CD4-positive, alpha-beta T cell (primary cell): ENCODE measurements around the gene PATJ. TPM values are rescaled to one million over a fixed set of nuclear protein-coding genes. Genes with fewer than 3 reads are reported as not detected.
"Not testable (repeated sequence)": the region's sequence is repeated elsewhere in the genome, so short reads cannot be mapped to it uniquely, and the experiment has no call there.

Source experiments
- ATAC-seq: fragments of 200-7000 bp; cut with Tn5 transposase; one replicate; pipeline ENCODE4 v1.10.0; 2022; ENCODE audit warnings: mild to moderate bottlenecking; ENCODE audit not compliant: poor library complexity
- CTCF ChIA-PET: fragments of 350-600 bp; sonication (Branson Sonifier 250); formaldehyde crosslinking; loops from one replicate; lab custom pipeline; 2021; ENCODE audit warnings: antibody characterized with exemption, inconsistent platforms; lab: Charles Lee
- POLR2A ChIA-PET: fragments of 350-600 bp; sonication (Branson Sonifier 250); formaldehyde crosslinking; loops from one replicate; lab custom pipeline; 2021; ENCODE audit warnings: antibody characterized with exemption, inconsistent platforms; lab: Charles Lee
- DNase-seq, 14 experiments: peaks; one replicate each; pipeline ENCODE4 v3.0.0-alpha.2; 2013 to 2020; ENCODE audit warnings: mixed read lengths in 2 of 14
- H3K27ac ChIP-seq, 2 donors: one replicate each; pipeline versions ENCODE4 v1.5.1 to v1.7.0; 2013; ENCODE audit warnings: low read length in 2 of 2, low read depth in 1 of 2, mild to moderate bottlenecking in 1 of 2
- H3K27me3 ChIP-seq, 2 experiments: 1 replicate in 1 of 2; 2 replicates in 1 of 2; pipeline versions ENCODE4 v1.6.1 to v1.7.0; 2013; ENCODE audit warnings: low read length in 2 of 2, control low read depth in 1 of 2, mild to moderate bottlenecking in 1 of 2, moderate library complexity in 1 of 2; ENCODE audit not compliant: insufficient read depth in 2 of 2, control insufficient read depth in 1 of 2
- H3K36me3 ChIP-seq: one replicate; pipeline ENCODE4 v1.6.1; 2013; ENCODE audit warnings: low read length, control low read depth; ENCODE audit not compliant: insufficient read depth
- H3K4me1 ChIP-seq: one replicate; pipeline ENCODE4 v1.6.1; 2013; ENCODE audit warnings: low read length, control low read depth; ENCODE audit not compliant: insufficient read depth
- H3K4me3 ChIP-seq: one replicate; pipeline ENCODE4 v1.5.1; 2013; ENCODE audit warnings: mild to moderate bottlenecking, low read length, moderate library complexity
- H3K9me3 ChIP-seq, 2 experiments: 1 replicate in 1 of 2; 2 replicates in 1 of 2; pipeline versions ENCODE4 v1.6.1 to v1.7.0; 2013; ENCODE audit warnings: low read length in 2 of 2, mild to moderate bottlenecking in 2 of 2, control low read depth in 1 of 2, moderate library complexity in 1 of 2; ENCODE audit not compliant: control insufficient read depth in 1 of 2, insufficient read depth in 1 of 2
- H3K27ac Mint-ChIP-seq: one replicate; pipeline ENCODE4 v1.8.0; 2020; ENCODE audit warnings: mixed read lengths
- H3K27me3 Mint-ChIP-seq: one replicate; pipeline ENCODE4 v1.8.0; 2021; ENCODE audit warnings: mixed read lengths
- H3K36me3 Mint-ChIP-seq: one replicate; pipeline ENCODE4 v1.8.0; 2021; ENCODE audit warnings: low read depth, mixed read lengths
- H3K4me1 Mint-ChIP-seq: one replicate; pipeline ENCODE4 v1.8.0; 2021; ENCODE audit warnings: low read depth, mixed read lengths
- H3K4me3 Mint-ChIP-seq: one replicate; pipeline ENCODE4 v1.8.0; 2020; ENCODE audit warnings: mild to moderate bottlenecking, mixed read lengths
- H3K9me3 Mint-ChIP-seq: one replicate; pipeline ENCODE4 v1.8.0; 2020; ENCODE audit warnings: mixed read lengths
- CTCF ChIP-seq: fragments of 200-600 bp; IDR thresholded peaks from one replicate; pipeline ENCODE4 v1.8.0; 2022; ENCODE audit warnings: antibody characterized with exemption, mild to moderate bottlenecking
- intact Hi-C, 2 experiments: fragments of 100-400 bp; cut with DNase I in 1 of 2; cut with micrococcal nuclease in 1 of 2; formaldehyde crosslinking; loops; one replicate each; pipeline versions ENCODE4 v1.15.1 to v1.9.0; 2023 to 2025; cut with DNase I, micrococcal nuclease
- total RNA-seq, 174 experiments: library from RNA in 2 of 174; stranded (reverse) in 2 of 174; gene quantifications; one replicate each; pipeline ENCODE4 v1.2.3 and lab custom pipeline; 2021 to 2026

Gene PATJ
- total RNA-seq, 2 experiments from 2014 or later, result 50.4 to 54.1 TPM

GRCh38 chr1:62176597-62177312, 434.5 kb downstream of the PATJ start:
- POLR2A ChIA-PET, result interaction anchor here (1.6 kb wide), 1 partner anchor 259 kb away, joined by 7 read pairs; no protein-coding TSS in a partner anchor
- no peak overlapping the region for H3K4me3 Mint-ChIP-seq

GRCh38 chr1:62177621-62178020, 435.3 kb downstream of the PATJ start:
- Histone ChIP-seq H3K4me1 (no peaks in the 10 kb centered on the region), H3K4me3 (no peak overlapping the region), H3K36me3 (no peaks in the 10 kb centered on the region), H3K9me3 (no peaks in the 10 kb centered on the region), H3K27me3 (no peaks in the 10 kb centered on the region), H3K27ac (no peak overlapping the region)
- ATAC-seq, result no peak
- no peak overlapping the region for H3K27ac Mint-ChIP-seq
- TF ChIP-seq CTCF, result no peak
- no peak for DNase-seq
- H3K4me3 Mint-ChIP-seq, result no peak overlapping the region
- H3K4me1 Mint-ChIP-seq, result no peaks in the 10 kb centered on the region
- H3K9me3 Mint-ChIP-seq, result no peaks in the 10 kb centered on the region
- intact Hi-C loops, result no loop called here
- CTCF ChIA-PET, result no interaction called here
- no peaks in the 10 kb centered on the region for H3K36me3 Mint-ChIP-seq
- POLR2A ChIA-PET, result no interaction called here
- no peaks in the 10 kb centered on the region for H3K27me3 Mint-ChIP-seq

More at GRCh38 chr1:62176597-62177312, 434.5 kb downstream of the PATJ start:
- CTCF ChIA-PET, result interaction anchor here (1.5 kb wide), 2 partner anchors 224 to 569 kb away, joined by 4 to 13 read pairs; no protein-coding TSS in a partner anchor
- Mint-ChIP-seq H3K27ac (no peak overlapping the region), H3K27me3 (no peaks in the 10 kb centered on the region), H3K4me1 (no peaks in the 10 kb centered on the region), H3K36me3 (no peaks in the 10 kb centered on the region), H3K9me3 (no peaks in the 10 kb centered on the region)
- Histone ChIP-seq H3K27ac (no peak overlapping the region), H3K36me3 (no peaks in the 10 kb centered on the region), H3K9me3 (no peaks in the 10 kb centered on the region), H3K27me3 (no peaks in the 10 kb centered on the region), H3K4me3 (no peak overlapping the region), H3K4me1 (no peaks in the 10 kb centered on the region)
- ATAC-seq (no peak), DNase-seq (no peak)
- intact Hi-C loops, result no loop called here
- no peak for TF ChIP-seq CTCF

DNA sequence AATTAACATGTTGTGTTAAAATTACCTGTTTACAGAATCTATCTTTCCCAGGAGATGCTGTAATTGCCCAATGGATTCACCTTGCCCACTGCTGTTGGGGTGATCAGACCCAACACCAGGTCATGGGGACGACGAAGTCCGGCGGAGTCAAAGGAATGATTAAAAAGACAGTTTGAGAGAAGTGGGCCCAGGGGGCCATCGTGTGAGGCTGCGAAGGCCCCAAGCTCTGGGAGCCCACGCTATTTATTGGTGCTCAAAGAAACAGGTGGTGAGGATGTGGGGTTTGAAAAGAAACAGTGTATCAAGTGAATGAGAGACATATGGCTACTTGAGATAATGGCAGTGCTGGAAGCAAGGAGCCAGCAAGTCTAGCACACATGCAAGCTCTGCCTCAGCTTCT, 436.1 kb downstream of the PATJ start:
- no peaks in the 10 kb centered on the region for H3K9me3 Mint-ChIP-seq
- no peak overlapping the region for H3K27ac ChIP-seq
- no peaks in the 10 kb centered on the region for H3K27me3 Mint-ChIP-seq
- no peaks in the 10 kb centered on the region for H3K36me3 ChIP-seq
- H3K4me3 Mint-ChIP-seq, result no peak overlapping the region
- ATAC-seq (no peak), DNase-seq (no peak)
- intact Hi-C loops, result no loop called here
- no peak for TF ChIP-seq CTCF
- no peaks in the 10 kb centered on the region for H3K4me1 Mint-ChIP-seq
- POLR2A ChIA-PET, result no interaction called here
- no peaks in the 10 kb centered on the region for H3K9me3 ChIP-seq
- no peaks in the 10 kb centered on the region for H3K27me3 ChIP-seq
- CTCF ChIA-PET, result interaction anchor here (0.8 kb wide), 1 partner anchor 568 kb away, joined by 3 read pairs; no protein-coding TSS in a partner anchor
- no peaks in the 10 kb centered on the region for H3K36me3 Mint-ChIP-seq
- no peak overlapping the region for H3K4me3 ChIP-seq
- H3K4me1 ChIP-seq, result no peaks in the 10 kb centered on the region
- no peak overlapping the region for H3K27ac Mint-ChIP-seq

DNA sequence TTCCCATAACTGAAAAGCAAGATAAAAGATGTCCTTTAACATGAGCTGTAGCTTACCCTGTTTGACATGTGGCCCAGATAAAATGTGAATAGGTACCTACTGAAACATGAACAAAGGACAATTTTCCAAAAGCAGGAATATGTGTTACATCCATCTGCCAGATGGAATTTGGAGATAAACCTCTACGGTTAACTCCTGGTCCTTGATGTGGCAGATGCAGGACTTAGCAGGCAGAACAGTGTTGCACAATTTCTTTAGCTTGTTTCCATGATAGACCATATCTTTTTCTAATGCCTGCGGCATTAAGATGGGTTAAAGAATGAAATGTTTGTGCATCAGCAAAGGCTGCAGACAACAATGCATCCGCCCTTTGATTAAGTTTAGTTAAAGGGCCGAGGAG, 437.8 kb downstream of the PATJ start:
- CTCF ChIA-PET, POLR2A ChIA-PET, H3K36me3 Mint-ChIP-seq, H3K9me3 Mint-ChIP-seq, ATAC-seq, H3K27ac ChIP-seq, H3K27ac Mint-ChIP-seq, H3K4me3 ChIP-seq, H3K4me1 Mint-ChIP-seq, H3K9me3 ChIP-seq, H3K36me3 ChIP-seq, H3K4me3 Mint-ChIP-seq, H3K27me3 Mint-ChIP-seq, DNase-seq, intact Hi-C loops, H3K27me3 ChIP-seq, H3K4me1 ChIP-seq: not testable (repeated sequence)
